Mesothelial cell of epicardium (in vitro differentiated cells): Measurements from ENCODE around the gene ARHGAP18. TPM values are rescaled to one million over a fixed set of nuclear protein-coding genes. Genes with fewer than 3 reads are reported as not detected.

ENCODE experiments used
- DNase-seq, 2 experiments: peaks; one replicate each; pipeline ENCODE4 v3.0.0; 2021; ENCODE audit warnings: low spot score in 2 of 2; ENCODE audit not compliant: unreplicated experiment in 2 of 2
- H3K27ac Mint-ChIP-seq: 2 replicates; pipeline ENCODE4 v1.8.0; 2021; ENCODE audit warnings: mixed read lengths
- H3K27me3 Mint-ChIP-seq: 2 replicates; pipeline ENCODE4 v1.8.0; 2021; ENCODE audit warnings: low read depth, mixed read lengths
- H3K36me3 Mint-ChIP-seq: 2 replicates; pipeline ENCODE4 v1.8.0; 2021; ENCODE audit warnings: mixed read lengths
- H3K4me1 Mint-ChIP-seq: 2 replicates; pipeline ENCODE4 v1.8.0; 2021; ENCODE audit warnings: mixed read lengths
- H3K4me3 Mint-ChIP-seq: 2 replicates; pipeline ENCODE4 v1.8.0; 2021; ENCODE audit warnings: mild to moderate bottlenecking, moderate library complexity, mixed read lengths
- H3K9me3 Mint-ChIP-seq: 2 replicates; pipeline ENCODE4 v1.8.0; 2021; ENCODE audit warnings: mixed read lengths
- total RNA-seq: library from RNA; stranded (reverse); gene quantifications from 3 replicates; pipeline ENCODE4 v1.2.1, GENCODE V29; 2021
- TF ChIP-seq, protein P1 (sequence below): fragments of 200-600 bp; sonication (generic); IDR thresholded peaks from one replicate; pipeline ENCODE4 v1.5.0; 2021; ENCODE audit warnings: antibody characterized with exemption; ENCODE audit not compliant: unreplicated experiment

ARHGAP18 gene
- total RNA-seq, 1 donor from 2014 or later: 10.5 TPM

DNA sequence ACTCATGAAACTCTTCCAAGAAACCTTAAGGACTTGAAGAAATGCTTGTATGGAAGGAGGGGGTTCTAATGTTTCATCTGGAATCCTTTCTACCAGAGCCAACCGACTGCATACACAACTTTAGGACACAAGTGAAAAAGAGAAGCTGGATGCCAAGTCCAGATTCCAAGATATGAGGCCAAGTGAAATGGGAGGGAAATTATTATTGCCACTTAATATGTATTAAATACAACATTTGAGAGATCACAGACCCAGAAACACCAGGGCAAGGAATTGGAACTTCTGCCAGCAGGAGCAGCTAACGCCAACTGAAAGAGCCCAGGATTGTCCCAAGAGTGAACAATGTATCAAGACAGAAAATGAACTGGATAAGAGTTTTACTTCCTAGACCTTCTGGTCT, 144.2 kb downstream of the ARHGAP18 start:
- TF ChIP-seq, protein P1, sequence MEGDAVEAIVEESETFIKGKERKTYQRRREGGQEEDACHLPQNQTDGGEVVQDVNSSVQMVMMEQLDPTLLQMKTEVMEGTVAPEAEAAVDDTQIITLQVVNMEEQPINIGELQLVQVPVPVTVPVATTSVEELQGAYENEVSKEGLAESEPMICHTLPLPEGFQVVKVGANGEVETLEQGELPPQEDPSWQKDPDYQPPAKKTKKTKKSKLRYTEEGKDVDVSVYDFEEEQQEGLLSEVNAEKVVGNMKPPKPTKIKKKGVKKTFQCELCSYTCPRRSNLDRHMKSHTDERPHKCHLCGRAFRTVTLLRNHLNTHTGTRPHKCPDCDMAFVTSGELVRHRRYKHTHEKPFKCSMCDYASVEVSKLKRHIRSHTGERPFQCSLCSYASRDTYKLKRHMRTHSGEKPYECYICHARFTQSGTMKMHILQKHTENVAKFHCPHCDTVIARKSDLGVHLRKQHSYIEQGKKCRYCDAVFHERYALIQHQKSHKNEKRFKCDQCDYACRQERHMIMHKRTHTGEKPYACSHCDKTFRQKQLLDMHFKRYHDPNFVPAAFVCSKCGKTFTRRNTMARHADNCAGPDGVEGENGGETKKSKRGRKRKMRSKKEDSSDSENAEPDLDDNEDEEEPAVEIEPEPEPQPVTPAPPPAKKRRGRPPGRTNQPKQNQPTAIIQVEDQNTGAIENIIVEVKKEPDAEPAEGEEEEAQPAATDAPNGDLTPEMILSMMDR: no peak
- H3K4me1 Mint-ChIP-seq: peaks cover 2% of the 10 kb centered on the region
- H3K9me3 Mint-ChIP-seq: peaks cover 7% of the 10 kb centered on the region
- no peak overlapping the region for H3K27ac Mint-ChIP-seq
- peaks cover 9% of the 10 kb centered on the region for H3K36me3 Mint-ChIP-seq
- no peak for DNase-seq
- H3K27me3 Mint-ChIP-seq: no peaks in the 10 kb centered on the region
- H3K4me3 Mint-ChIP-seq: no peak overlapping the region

DNA sequence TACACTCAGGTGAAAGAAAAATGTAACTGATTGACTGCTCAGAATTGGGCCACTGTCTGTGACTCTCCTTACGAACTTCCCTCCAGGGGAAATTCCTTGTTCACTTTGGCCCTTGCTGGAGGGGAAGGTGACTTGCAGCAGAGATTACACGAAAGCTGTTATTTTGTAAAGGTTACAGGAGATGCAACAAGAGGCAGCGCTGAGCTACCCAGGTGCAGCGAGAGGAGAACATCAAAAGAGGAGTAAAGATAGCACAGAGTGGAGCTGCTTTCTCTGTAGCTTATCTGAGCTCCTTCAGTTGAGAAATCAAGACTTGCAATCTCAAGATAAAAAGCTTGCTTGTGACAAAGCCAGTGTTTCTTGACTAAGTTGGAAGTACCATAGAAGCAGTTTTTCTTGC, 144.6 kb downstream of the ARHGAP18 start:
- DNase-seq: no peak
- peaks cover 6% of the 10 kb centered on the region for H3K36me3 Mint-ChIP-seq
- H3K9me3 Mint-ChIP-seq: peaks cover 5% of the 10 kb centered on the region
- TF ChIP-seq, protein P1: no peak
- no peak overlapping the region for H3K27ac Mint-ChIP-seq
- H3K27me3 Mint-ChIP-seq: no peaks in the 10 kb centered on the region
- no peak overlapping the region for H3K4me3 Mint-ChIP-seq
- peaks cover 2% of the 10 kb centered on the region for H3K4me1 Mint-ChIP-seq

DNA sequence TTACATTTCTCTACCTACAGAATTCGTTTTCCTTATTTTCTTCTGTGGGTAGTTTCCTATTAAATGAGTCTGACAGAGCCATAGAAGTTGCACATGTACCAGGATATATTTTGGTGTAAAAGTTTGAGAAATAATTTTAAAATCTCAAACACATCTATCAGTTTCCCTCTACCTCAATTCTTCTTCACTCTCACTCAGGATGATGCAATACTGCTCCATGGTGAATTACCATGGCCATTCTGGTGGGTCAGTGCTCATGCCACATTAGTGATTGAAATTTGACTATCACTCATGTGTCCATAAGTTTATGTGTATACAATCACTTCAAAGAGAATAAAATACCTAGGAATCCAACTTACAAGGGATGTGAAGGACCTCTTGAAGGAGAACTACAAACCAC, 151.7 kb downstream of the ARHGAP18 start:
- no peak overlapping the region for H3K27ac Mint-ChIP-seq
- peaks cover 10% of the 10 kb centered on the region for H3K4me1 Mint-ChIP-seq
- DNase-seq: no peak
- no peak overlapping the region for H3K4me3 Mint-ChIP-seq
- TF ChIP-seq, protein P1: no peak
- no peaks in the 10 kb centered on the region for H3K36me3 Mint-ChIP-seq
- H3K9me3 Mint-ChIP-seq: no peaks in the 10 kb centered on the region
- no peaks in the 10 kb centered on the region for H3K27me3 Mint-ChIP-seq

DNA sequence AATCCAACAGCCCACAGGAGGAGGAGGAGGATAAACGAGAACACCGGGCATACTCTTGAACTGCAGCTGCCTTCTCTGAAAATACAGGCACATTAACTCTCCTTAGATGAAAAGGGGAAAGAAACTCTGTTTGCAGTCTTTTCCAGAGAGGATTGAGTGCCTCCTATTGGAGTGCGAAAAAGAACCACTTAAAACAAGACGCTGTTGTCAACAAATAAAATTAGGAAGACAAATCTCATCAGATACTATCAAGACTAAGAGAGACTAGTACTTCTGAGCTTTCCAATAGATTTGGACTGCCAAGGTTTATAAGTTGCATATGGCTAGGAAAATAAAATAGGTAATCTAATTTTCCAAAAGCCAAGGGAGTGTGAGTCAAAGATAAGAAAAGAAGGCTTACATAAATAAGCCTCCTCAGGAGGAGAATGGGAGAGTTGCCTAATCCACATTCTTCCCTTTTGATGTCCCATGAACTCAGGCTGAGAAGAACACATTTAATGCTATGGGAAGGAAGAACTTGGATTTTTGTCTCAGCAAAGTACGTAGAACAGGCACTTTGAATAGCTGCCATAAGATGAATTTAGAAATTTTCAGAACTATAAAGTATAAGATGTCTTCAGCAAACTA, 154.7 kb downstream of the ARHGAP18 start:
- Mint-ChIP-seq H3K4me3 (no peak overlapping the region), H3K36me3 (no peaks in the 10 kb centered on the region), H3K27ac (peak overlapping the region; percentile 18), H3K27me3 (no peaks in the 10 kb centered on the region), H3K9me3 (no peaks in the 10 kb centered on the region), H3K4me1 (peaks cover 10% of the 10 kb centered on the region)
- TF ChIP-seq, protein P1: no peak
- no peak for DNase-seq

DNA sequence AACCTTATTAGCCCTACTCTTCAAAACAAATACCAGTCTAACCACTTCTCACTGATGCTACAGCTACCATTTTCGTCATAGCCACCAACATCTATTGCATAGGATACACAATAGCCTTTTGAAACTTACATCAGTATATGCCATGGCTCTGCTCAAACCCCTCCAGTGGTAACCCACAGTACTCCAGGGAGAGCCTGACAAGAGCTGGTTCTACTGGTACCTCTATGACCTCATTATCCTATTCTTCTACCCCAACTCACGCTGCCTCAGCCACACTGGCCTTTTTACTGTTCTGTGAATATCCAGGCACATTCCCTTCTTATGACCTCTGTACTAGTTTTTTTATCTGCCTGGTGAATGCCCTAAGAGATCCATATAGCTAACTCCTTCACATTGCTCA, 157.6 kb downstream of the ARHGAP18 start:
- Mint-ChIP-seq H3K4me1 (peaks cover 10% of the 10 kb centered on the region), H3K36me3 (no peaks in the 10 kb centered on the region), H3K9me3 (no peaks in the 10 kb centered on the region), H3K27ac (no peak overlapping the region), H3K27me3 (no peaks in the 10 kb centered on the region), H3K4me3 (no peak overlapping the region)
- DNase-seq: no peak
- TF ChIP-seq, protein P1: no peak

DNA sequence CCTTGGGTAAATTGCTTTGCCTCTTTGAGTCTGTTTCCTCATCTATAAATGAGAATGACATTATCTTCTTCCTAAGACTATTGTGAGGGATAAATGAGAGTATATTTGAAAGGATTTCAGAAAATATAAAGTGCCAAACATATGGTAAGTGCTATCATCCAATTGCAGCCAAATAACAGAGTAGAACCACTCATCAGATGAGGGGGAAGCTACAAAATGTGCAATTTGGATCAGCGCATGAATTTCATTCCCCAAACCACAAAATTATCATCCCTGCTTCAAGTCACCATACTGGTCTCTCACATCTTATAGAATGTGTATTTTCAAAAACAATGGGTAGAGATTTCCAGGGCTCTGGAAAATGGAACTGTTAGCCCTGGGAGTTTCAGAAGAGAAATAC, 158.5 kb downstream of the ARHGAP18 start:
- Mint-ChIP-seq H3K36me3 (no peaks in the 10 kb centered on the region), H3K27ac (no peak overlapping the region), H3K4me1 (peaks cover 10% of the 10 kb centered on the region), H3K27me3 (no peaks in the 10 kb centered on the region), H3K9me3 (no peaks in the 10 kb centered on the region), H3K4me3 (no peak overlapping the region)
- TF ChIP-seq, protein P1: no peak
- no peak for DNase-seq
